GM19099 (cell line): ENCODE results near the gene AMN1.

Experiments
- POLR2A ChIP-seq: IDR thresholded peaks from 3 replicates; pipeline ENCODE4 v1.6.1; 2011; ENCODE audit warnings: low read depth; ENCODE audit not compliant: insufficient read length; ENCODE audit errors: extremely low read depth

Gene AMN1

GRCh38 chr12:31728917-31729640 is at the start of gene AMN1:
Gene AMN1, minus strand, starts transcription at chr12:31729021. Its CDS starts 13 bp downstream, at chr12:31729008.
- TF ChIP-seq POLR2A = peak; percentile 71

- no peak for TF ChIP-seq POLR2A
Measured at GRCh38 chr12:31773867-31774266, 45.0 kb upstream of the AMN1 start.

- no peak for TF ChIP-seq POLR2A
Measured at GRCh38 chr12:31773223-31773750, 44.5 kb upstream of the AMN1 start.

DNA sequence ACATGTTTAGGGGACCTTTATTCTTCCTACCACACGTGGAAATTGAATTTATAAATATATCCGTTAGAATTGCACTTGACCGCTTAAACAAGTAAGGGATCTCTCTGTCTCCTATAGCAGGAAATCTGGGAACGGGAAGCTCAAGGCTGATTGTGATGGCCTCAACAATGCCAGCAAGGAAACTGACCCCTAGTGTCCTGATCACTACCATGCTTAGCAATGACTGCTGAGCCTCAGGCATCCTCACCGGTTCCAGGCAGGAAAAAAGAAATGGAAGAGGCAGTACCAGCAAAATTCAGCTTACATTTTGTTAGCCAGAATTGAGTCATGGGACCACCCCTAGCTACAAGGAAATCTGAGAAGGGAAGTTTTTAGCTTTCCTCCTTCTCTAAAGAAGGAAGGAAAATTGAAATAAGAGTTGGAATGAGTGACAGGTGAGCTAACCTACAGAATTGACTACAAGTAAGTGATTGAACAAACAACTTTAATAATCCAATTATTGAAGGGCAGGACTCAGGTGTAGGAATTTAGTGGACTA is 43.9 kb upstream of the AMN1 start:
- no peak for TF ChIP-seq POLR2A

- no peak for TF ChIP-seq POLR2A
Measured at GRCh38 chr12:31772186-31772585, 43.4 kb upstream of the AMN1 start.

DNA sequence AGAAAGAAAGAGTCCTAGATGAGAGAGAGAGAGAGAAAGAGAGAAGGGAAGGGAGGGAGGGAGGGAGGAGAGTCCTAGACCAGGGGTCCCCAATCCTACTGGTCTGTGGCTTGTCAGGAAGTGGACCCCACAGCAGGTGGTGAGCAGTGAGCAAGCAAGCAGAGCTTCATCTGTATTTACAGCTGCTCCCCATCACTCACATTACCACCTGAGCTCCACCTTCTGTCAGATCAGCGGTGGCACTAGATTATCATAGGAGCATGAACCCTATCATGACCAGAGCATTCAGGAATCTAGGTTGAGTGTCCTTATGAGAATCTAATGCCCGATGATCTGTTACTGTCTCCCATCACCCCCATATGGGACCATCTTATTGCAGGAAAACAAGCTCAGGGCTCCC is 39.2 kb upstream of the AMN1 start:
- TF ChIP-seq POLR2A = no peak

DNA sequence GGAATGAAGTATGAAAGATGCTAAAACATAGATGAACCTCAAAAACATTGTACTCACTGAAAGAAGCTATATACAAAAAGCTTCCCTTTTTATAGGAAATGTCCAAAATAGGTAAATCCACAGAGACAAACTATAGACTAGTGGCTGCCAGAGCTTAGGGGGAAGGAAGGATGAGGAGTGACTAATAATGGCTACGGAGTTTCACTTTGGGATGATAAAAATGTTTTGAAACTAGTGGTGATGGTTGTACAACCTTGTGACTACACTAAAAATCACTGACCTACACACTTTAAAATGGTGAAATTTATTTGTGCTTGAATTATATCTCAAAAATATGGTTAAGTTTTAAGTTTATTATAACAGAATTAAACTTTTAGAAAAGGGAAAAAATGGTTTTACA is 37.1 kb upstream of the AMN1 start:
- TF ChIP-seq POLR2A = no peak

GRCh38 chr12:31759632-31760459 is 31.0 kb upstream of the AMN1 start:
- no peak for TF ChIP-seq POLR2A

- TF ChIP-seq POLR2A = no peak
Measured at GRCh38 chr12:31756977-31757420, 28.2 kb upstream of the AMN1 start.

- peak; percentile 46 for TF ChIP-seq POLR2A
Measured at GRCh38 chr12:31752450-31752849, 23.6 kb upstream of the AMN1 start.

DNA sequence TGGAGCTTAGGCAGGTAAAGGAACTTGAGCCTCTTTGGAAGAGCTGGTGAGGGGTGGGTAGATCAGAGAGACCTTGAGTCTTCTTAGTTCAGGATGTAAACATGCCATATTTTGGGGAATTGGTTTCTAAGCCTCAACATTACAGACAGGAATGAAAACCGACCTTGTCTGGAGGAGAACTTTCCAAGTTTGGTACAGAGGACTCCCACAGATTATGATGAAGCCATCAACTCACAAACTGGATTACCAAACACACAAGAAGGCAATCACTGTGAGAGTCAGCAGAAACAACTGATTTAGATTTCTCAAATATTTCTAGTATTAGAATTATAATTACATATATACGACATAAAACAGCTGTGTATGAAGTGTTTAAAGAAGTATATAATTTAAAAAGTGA is 22.3 kb upstream of the AMN1 start:
- no peak for TF ChIP-seq POLR2A

DNA sequence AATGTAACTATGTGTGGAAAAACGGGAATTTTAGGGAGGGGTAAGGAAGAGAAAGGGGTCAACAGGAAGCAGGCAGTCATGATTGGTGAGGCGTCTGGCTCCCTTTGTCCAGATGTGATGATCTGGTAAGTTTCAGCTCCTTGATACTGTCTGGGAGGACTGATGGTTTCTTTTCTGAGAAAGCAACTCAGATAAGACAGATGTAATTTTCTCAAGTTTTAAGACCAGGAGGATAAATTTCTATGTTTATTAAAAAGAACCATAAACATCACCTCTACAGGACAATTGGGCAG is 21.9 kb upstream of the AMN1 start:
- TF ChIP-seq POLR2A = no peak

DNA sequence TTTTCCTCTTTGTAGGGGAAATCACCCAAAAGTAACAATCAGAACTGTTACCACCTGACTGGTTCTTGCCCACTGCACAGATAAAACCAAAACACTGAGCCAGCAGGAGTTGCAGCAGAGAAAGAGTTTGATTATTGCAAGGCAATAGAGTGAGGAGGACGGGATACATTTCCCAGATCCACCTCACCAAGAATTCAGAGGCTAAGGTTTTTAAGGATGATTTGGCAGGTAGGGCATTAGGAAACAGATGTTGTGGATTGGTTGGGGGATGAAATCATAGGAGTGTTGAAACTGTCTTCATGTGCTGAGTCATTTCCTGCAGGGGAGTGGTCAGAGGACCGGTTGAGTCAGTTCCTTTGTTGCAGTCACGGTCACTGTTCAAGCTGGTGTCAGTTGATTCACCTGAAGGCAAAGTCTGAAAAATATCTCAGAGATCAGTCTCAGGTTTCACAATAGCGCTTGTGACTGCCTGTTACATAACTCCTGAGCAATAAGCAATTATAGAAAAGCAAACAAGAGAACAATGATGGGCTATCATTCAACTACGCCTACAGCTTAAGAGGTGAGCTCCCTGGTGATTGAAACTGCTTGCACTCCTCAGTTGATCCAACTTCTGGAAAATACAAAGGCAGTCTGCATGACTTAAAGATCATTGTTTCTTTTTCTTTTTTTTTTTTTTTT is 20.3 kb upstream of the AMN1 start:
- peak; percentile 71 for TF ChIP-seq POLR2A

DNA sequence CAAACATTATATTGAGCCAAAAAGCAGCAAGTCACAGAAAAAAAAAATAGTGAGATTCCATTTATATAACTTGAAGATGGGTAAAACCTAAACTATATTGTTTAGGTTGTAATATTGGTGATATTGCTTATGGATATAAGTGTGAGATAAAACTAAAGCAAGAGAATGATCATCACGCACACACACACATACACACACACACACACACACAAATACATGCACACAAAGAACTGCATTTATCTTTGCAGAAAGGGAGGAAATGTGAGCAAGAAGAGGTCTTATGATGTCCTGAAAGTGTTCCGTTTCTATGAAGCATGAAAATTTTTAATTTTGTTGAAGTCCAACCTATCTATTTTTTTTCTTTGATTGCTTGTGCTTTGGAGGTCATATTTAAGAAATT is 16.4 kb upstream of the AMN1 start:
- TF ChIP-seq POLR2A = no peak

DNA sequence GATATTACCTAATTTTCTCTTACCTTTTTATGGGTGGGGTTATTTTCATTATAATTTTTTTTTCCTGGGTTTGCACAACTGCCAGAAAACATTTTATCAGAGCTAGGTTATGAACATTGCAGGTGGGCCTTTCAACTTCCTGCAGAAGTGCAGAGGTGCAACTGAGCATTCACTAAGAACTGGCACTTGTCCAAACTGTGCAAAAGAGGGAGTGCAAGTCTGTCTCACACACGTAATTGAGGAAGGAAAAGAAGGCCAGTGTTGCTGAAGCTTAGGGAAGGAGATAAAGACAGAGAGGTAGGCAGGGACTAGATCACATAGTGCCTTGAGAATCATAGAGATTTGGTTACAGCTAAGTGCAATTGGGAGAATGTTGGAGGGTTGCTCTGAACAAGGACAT is 14.1 kb upstream of the AMN1 start:
- no peak for TF ChIP-seq POLR2A
